H1 (cell line): ENCODE results near the gene RIMS1. TPM values are rescaled to one million over a fixed set of nuclear protein-coding genes. Genes with fewer than 3 reads are reported as not detected.

Experiments
- CTCF ChIA-PET: fragments of 300-600 bp; sonication (Branson Sonifier 250); formaldehyde crosslinking; loops from one replicate; lab custom pipeline; 2021; ENCODE audit not compliant: partially characterized antibody; lab: Charles Lee
- POLR2A ChIA-PET: fragments of 300-600 bp; sonication (Branson Sonifier 250); formaldehyde crosslinking; loops from one replicate; lab custom pipeline; 2021; ENCODE audit warnings: inconsistent platforms; ENCODE audit not compliant: partially characterized antibody; lab: Charles Lee
- DNase-seq, 2 experiments: peaks; one replicate each; pipeline versions ENCODE4 v3.0.0 to v3.0.0-alpha.2; 2010 to 2022; ENCODE audit warnings: low spot score in 2 of 2, low read depth in 1 of 2, mixed read lengths in 1 of 2
- FAIRE-seq: peaks from 2 replicates; lab custom pipeline; 2011; peaks lifted over from hg19 to GRCh38; lab: Jason Lieb, UNC
- H2AFZ ChIP-seq: 2 replicates; pipeline ENCODE4 v1.8.1; 2012; ENCODE audit warnings: low read length, inconsistent platforms
- H2AK5ac ChIP-seq: 2 replicates; pipeline ENCODE4 v1.6.1; 2013; ENCODE audit warnings: low read depth, low read length
- H2BK120ac ChIP-seq: replicated peaks from 2 replicates; pipeline ENCODE3; 2013; ENCODE audit warnings: low read depth, low read length, inconsistent platforms
- H2BK12ac ChIP-seq: 2 replicates; pipeline ENCODE4 v1.6.1; 2013; ENCODE audit warnings: low read depth, low read length
- H2BK15ac ChIP-seq: 2 replicates; pipeline ENCODE4 v1.6.1; 2013; ENCODE audit warnings: low read length
- H2BK20ac ChIP-seq: 2 replicates; pipeline ENCODE4 v1.6.1; 2013; ENCODE audit warnings: low read length
- H2BK5ac ChIP-seq: 2 replicates; pipeline ENCODE4 v1.6.1; 2013; ENCODE audit warnings: low read depth, low read length
- H3K14ac ChIP-seq: 2 replicates; pipeline ENCODE4 v1.6.1; 2013; ENCODE audit warnings: inconsistent platforms; ENCODE audit not compliant: insufficient read length
- H3K18ac ChIP-seq: 2 replicates; pipeline ENCODE4 v1.6.1; 2013; ENCODE audit warnings: low read length; ENCODE audit errors: extremely low read depth
- H3K23ac ChIP-seq: 2 replicates; pipeline ENCODE4 v1.6.1; 2013; ENCODE audit warnings: inconsistent platforms; ENCODE audit not compliant: insufficient read length
- H3K23me2 ChIP-seq: 2 replicates; pipeline ENCODE4 v1.6.1; 2013; ENCODE audit warnings: low read depth, low read length
- H3K27ac ChIP-seq: 2 replicates; pipeline ENCODE4 v1.6.1; 2011; ENCODE audit warnings: low read depth, low read length, inconsistent platforms
- H3K27me3 ChIP-seq, 4 experiments: replicated peaks in 1 of 4; 1 replicate in 1 of 4; 2 replicates in 3 of 4; pipeline versions ENCODE4 v1.6.1 to v1.8.1; 2011 to 2013; ENCODE audit warnings: low read length in 3 of 4, mild to moderate bottlenecking in 3 of 4, inconsistent platforms in 2 of 4, mixed read lengths in 2 of 4, moderate library complexity in 1 of 4; ENCODE audit not compliant: control insufficient read depth in 3 of 4, insufficient read depth in 3 of 4; ENCODE audit errors: extremely low read depth in 1 of 4
- H3K36me3 ChIP-seq, 4 experiments: 2 replicates each; pipeline versions ENCODE4 v1.6.1 to v1.8.1; 2011 to 2013; ENCODE audit warnings: mild to moderate bottlenecking in 4 of 4, low read length in 3 of 4, moderate library complexity in 2 of 4, control low read depth in 1 of 4, inconsistent platforms in 1 of 4; ENCODE audit not compliant: insufficient read depth in 4 of 4, control insufficient read depth in 2 of 4
- H3K4ac ChIP-seq: replicated peaks from 2 replicates; pipeline ENCODE3; 2013; ENCODE audit warnings: low read length, low read depth, mixed read lengths, inconsistent platforms; ENCODE audit not compliant: insufficient read length
- H3K4me1 ChIP-seq, 4 experiments: replicated peaks in 1 of 4; 1 replicate in 1 of 4; 2 replicates in 3 of 4; pipeline versions ENCODE4 v1.6.1 to v1.8.1; 2011 to 2013; ENCODE audit warnings: low read length in 3 of 4, inconsistent platforms in 2 of 4, mixed read lengths in 1 of 4; ENCODE audit not compliant: insufficient read depth in 4 of 4, control insufficient read depth in 3 of 4
- H3K4me2 ChIP-seq, 2 experiments: 2 replicates each; pipeline versions ENCODE4 v1.6.1 to v1.8.1; 2011 to 2013; ENCODE audit warnings: low read depth in 2 of 2, low read length in 2 of 2, control low read depth in 1 of 2, inconsistent platforms in 1 of 2, mild to moderate bottlenecking in 1 of 2; ENCODE audit not compliant: insufficient read depth in 1 of 2
- H3K4me3 ChIP-seq, 4 experiments: fragments of 200-600, 300-600 bp in 1 of 4; sonication (generic), shearing (Covaris generic), sonication (Bioruptor Twin) in 1 of 4; 2 replicates each; pipeline versions ENCODE4 v1.5.1 to v1.8.1; 2011 to 2016; ENCODE audit warnings: low read length in 4 of 4, low read depth in 3 of 4, control low read depth in 2 of 4, inconsistent platforms in 2 of 4, mild to moderate bottlenecking in 2 of 4, mixed read lengths in 1 of 4, moderate library complexity in 1 of 4; ENCODE audit not compliant: insufficient read depth in 2 of 4; ENCODE audit errors: extremely low read depth in 1 of 4
- H3K56ac ChIP-seq: replicated peaks from 2 replicates; pipeline ENCODE3; 2013; ENCODE audit warnings: low read depth, mild to moderate bottlenecking, mixed read lengths, low read length, inconsistent platforms; ENCODE audit not compliant: insufficient read length
- H3K79me1 ChIP-seq: 2 replicates; pipeline ENCODE4 v1.6.1; 2013; ENCODE audit warnings: low read depth, low read length, control low read depth
- H3K79me2 ChIP-seq, 2 experiments: 2 replicates each; pipeline versions ENCODE4 v1.6.1 to v1.8.1; 2012 to 2013; ENCODE audit warnings: low read length in 2 of 2, mild to moderate bottlenecking in 2 of 2, inconsistent platforms in 1 of 2; ENCODE audit not compliant: insufficient read depth in 2 of 2, control insufficient read depth in 1 of 2
- H3K9ac ChIP-seq, 4 experiments: replicated peaks in 1 of 4; 1 replicate in 1 of 4; 2 replicates in 3 of 4; pipeline versions ENCODE4 v1.6.1 to v1.8.1; 2011 to 2013; ENCODE audit warnings: low read depth in 3 of 4, low read length in 3 of 4, control low read depth in 2 of 4, mild to moderate bottlenecking in 2 of 4, moderate library complexity in 2 of 4, inconsistent platforms in 1 of 4; ENCODE audit errors: extremely low read depth in 1 of 4
- H3K9me3 ChIP-seq, 2 experiments: 2 replicates each; pipeline versions ENCODE4 v1.6.1 to v1.8.1; 2012 to 2013; ENCODE audit warnings: mild to moderate bottlenecking in 2 of 2, moderate library complexity in 2 of 2, control low read depth in 1 of 2, inconsistent platforms in 1 of 2, low read depth in 1 of 2, low read length in 1 of 2, mixed read lengths in 1 of 2; ENCODE audit not compliant: insufficient read depth in 2 of 2
- H4K20me1 ChIP-seq, 2 experiments: replicated peaks in 1 of 2; 2 replicates each; pipeline versions ENCODE3 to v1.8.1; 2011 to 2013; ENCODE audit warnings: inconsistent platforms in 2 of 2, low read length in 2 of 2, mild to moderate bottlenecking in 1 of 2; ENCODE audit not compliant: insufficient read depth in 2 of 2, control insufficient read depth in 1 of 2
- H4K5ac ChIP-seq: 2 replicates; pipeline ENCODE4 v1.6.1; 2013; ENCODE audit warnings: low read length, low read depth, mixed read lengths, inconsistent platforms; ENCODE audit not compliant: insufficient read length
- H4K8ac ChIP-seq: 2 replicates; pipeline ENCODE4 v1.8.0; 2013; ENCODE audit warnings: mild to moderate bottlenecking, moderate library complexity, low read length, inconsistent platforms; ENCODE audit not compliant: insufficient read depth; ENCODE audit errors: extremely low read depth
- H4K91ac ChIP-seq: replicated peaks from 2 replicates; pipeline ENCODE3; 2013; ENCODE audit warnings: low read length, mixed read lengths, inconsistent platforms; ENCODE audit not compliant: insufficient read length
- FOSL1 ChIP-seq: IDR thresholded peaks from 2 replicates; pipeline ENCODE4 v1.6.1; 2011; ENCODE audit warnings: mild to moderate bottlenecking, low read depth, low read length, moderate library complexity; ENCODE audit not compliant: insufficient read depth
- JUND ChIP-seq: IDR thresholded peaks from 2 replicates; pipeline ENCODE4 v1.6.1; 2011; ENCODE audit warnings: mild to moderate bottlenecking, improper control_type of control experiment, low read length
- POLR2AphosphoS5 ChIP-seq: IDR thresholded peaks from 2 replicates; pipeline ENCODE4 v1.6.1; 2011; ENCODE audit warnings: low read depth, low read length
- TAF7 ChIP-seq: optimal IDR thresholded peaks from 2 replicates; pipeline ENCODE3; 2011; ENCODE audit warnings: low read depth, mild to moderate bottlenecking, inconsistent platforms, low read length, moderate library complexity, borderline replicate concordance
- WGBS, 2 experiments: shearing (Covaris generic) in 1 of 2; methylation state at CpG; one replicate each; pipeline versions ENCODE4 v1.1.6 to v1.1.7; 2013 to 2015; ENCODE audit warnings: low lambda C conversion rate in 2 of 2, mixed read lengths in 2 of 2, inconsistent platforms in 1 of 2, low coverage in 1 of 2, missing lambda C conversion rate in 1 of 2; ENCODE audit not compliant: insufficient replicate concordance in 2 of 2, insufficient coverage in 1 of 2, insufficient read length in 1 of 2; ENCODE audit errors: extremely low coverage in 1 of 2, missing lambda C conversion rate in 1 of 2; 5-methylcytosine and 5-hydroxymethylcytosine counted together
- polyA plus RNA-seq, 7 experiments: library from polyadenylated mRNA; depleted of rRNA in 3 of 7; stranded (reverse) in 5 of 7; unstranded in 2 of 7; fragments of >200 nt in 5 of 7; fragments of 200-250 nt in 2 of 7; gene quantifications; 1 replicate in 5 of 7; 2 replicates in 1 of 7; 4 replicates in 1 of 7; pipeline versions ENCODE4 v1.2.1 to v1.2.3, GENCODE V29; 2011 to 2013; ENCODE audit warnings: missing spikeins in 2 of 7, mixed read lengths in 2 of 7
- total RNA-seq: library from RNA; stranded (reverse); fragmentation: NEBNext Ultra II Directional; extraction: Animal tissue kit (Norgen Biotek cat#: 25700); gene quantifications from 2 replicates; pipeline ENCODE4 v1.2.1, GENCODE V29; 2021

The RIMS1 gene
- total and polyA plus RNA-seq, 2 of the 8 experiments (the other 6 are each of a cell fraction or from before 2014, with no cell fraction given), result 0.63 to 2.3 TPM

- CTCF ChIA-PET, result interaction anchor here (1.0 kb wide), 1 partner anchor 46 kb away, joined by 4 read pairs; no protein-coding TSS in a partner anchor
- TF ChIP-seq TAF7 (no peak), JUND (no peak), POLR2AphosphoS5 (no peak), FOSL1 (no peak)
Measured at GRCh38 chr6:72002415-72002814, 116.1 kb downstream of the RIMS1 start.

More at GRCh38 chr6:72002415-72002814, 116.1 kb downstream of the RIMS1 start:
- Histone ChIP-seq H4K20me1 (no peaks in the 10 kb centered on the region), H3K36me3 (no peaks in the 10 kb centered on the region), H2BK5ac (no peak overlapping the region), H3K9ac (no peak overlapping the region), H3K79me1 (no peaks in the 10 kb centered on the region), H2AK5ac (no peak overlapping the region), H4K5ac (no peak overlapping the region), H3K79me2 (no peaks in the 10 kb centered on the region), H3K27ac (no peak overlapping the region), H3K4me1 (no peaks in the 10 kb centered on the region), H3K4me3 (no peak overlapping the region), H3K4me2 (no peak overlapping the region), H3K14ac (no peak overlapping the region), H2BK15ac (no peak overlapping the region), H2BK12ac (no peak overlapping the region), H3K27me3 (no peaks in the 10 kb centered on the region), H3K23ac (no peak overlapping the region), H3K4ac (no peak overlapping the region), H2BK120ac (no peak overlapping the region), H3K9me3 (peaks cover 11% of the 10 kb centered on the region in 2 experiments), H3K56ac (no peak overlapping the region), H2AFZ (no peak overlapping the region), H3K23me2 (no peaks in the 10 kb centered on the region), H4K8ac (no peak overlapping the region), H2BK20ac (no peak overlapping the region), H4K91ac (no peak overlapping the region), H3K18ac (no peak overlapping the region)
- 94% methylated on average over 4 of the region's 4 CpGs; no CpG with 5 or more reads in 1 of the 2 experiments for WGBS, 2 experiments
- DNase-seq (no peak), FAIRE-seq (no peak)
- POLR2A ChIA-PET, result no interaction called here
